22Rv1 (cell line): ENCODE results near the gene KIF14.

Source experiments
- H3K27ac ChIP-seq: fragments of 450-650 bp; 2 replicates; pipeline ENCODE4 v1.5.1; 2017
- ZFX ChIP-seq: fragments of 450-650 bp; IDR thresholded peaks from 2 replicates; pipeline ENCODE4 v1.6.1; 2017; ENCODE audit warnings: antibody characterized with exemption, borderline replicate concordance
- TF ChIP-seq, protein P1 (sequence below): fragments of 450-650 bp; IDR thresholded peaks from 2 replicates; pipeline ENCODE4 v1.5.1; 2017; ENCODE audit warnings: mild to moderate bottlenecking

The KIF14 gene

GRCh38 chr1:200619894-200620272 is 668 bp downstream of the KIF14 start:
- H3K27ac ChIP-seq, result peak overlapping the region; percentile 65
- TF ChIP-seq, protein P1, sequence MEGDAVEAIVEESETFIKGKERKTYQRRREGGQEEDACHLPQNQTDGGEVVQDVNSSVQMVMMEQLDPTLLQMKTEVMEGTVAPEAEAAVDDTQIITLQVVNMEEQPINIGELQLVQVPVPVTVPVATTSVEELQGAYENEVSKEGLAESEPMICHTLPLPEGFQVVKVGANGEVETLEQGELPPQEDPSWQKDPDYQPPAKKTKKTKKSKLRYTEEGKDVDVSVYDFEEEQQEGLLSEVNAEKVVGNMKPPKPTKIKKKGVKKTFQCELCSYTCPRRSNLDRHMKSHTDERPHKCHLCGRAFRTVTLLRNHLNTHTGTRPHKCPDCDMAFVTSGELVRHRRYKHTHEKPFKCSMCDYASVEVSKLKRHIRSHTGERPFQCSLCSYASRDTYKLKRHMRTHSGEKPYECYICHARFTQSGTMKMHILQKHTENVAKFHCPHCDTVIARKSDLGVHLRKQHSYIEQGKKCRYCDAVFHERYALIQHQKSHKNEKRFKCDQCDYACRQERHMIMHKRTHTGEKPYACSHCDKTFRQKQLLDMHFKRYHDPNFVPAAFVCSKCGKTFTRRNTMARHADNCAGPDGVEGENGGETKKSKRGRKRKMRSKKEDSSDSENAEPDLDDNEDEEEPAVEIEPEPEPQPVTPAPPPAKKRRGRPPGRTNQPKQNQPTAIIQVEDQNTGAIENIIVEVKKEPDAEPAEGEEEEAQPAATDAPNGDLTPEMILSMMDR, result no peak
- TF ChIP-seq ZFX, result no peak

DNA sequence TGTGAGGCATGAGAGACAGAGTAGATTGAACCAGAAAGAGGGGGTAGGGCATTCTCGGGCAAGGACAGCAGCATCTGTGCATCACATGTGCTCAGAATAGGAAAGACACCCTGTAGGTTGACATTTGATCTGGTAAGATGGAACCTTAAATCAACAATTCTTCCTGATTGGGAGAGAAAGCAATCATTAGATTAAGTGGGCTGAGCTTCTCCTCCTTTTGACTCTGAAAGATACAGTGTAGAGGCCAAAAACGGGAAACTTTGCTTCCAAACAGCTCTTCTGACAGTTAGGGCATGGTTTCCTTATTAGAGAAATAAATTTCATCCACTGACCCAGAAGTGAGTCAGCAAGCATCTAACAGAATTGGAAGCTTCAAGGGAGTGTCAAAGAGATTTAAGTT is 9.7 kb downstream of the KIF14 start:
- no peak for TF ChIP-seq ZFX
- TF ChIP-seq, protein P1, result no peak
- no peak overlapping the region for H3K27ac ChIP-seq

GRCh38 chr1:200602632-200603031 is 17.9 kb downstream of the KIF14 start:
- TF ChIP-seq, protein P1, result no peak
- no peak for TF ChIP-seq ZFX
- no peak overlapping the region for H3K27ac ChIP-seq

DNA sequence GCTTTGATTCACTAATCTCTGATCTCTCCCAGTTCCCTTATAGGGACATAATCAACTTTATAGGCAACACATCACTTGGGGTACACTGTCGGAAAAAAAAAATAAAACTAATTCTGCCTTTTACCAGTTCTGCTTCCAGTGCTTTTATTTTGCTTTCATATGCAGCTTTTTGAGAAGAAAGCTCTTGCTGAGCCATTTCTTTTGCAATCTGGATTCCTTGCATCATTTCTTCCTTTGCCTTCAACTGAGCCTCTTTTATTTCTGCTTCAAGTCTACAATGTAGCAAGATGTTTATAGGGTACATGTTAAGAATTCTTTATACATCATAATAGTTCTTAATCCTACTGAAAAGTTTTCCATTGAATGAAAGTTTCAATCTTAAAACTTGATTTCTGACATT is 30.6 kb downstream of the KIF14 start:
- TF ChIP-seq ZFX, result no peak
- TF ChIP-seq, protein P1, result no peak

GRCh38 chr1:200588698-200589097 is 31.9 kb downstream of the KIF14 start:
- no peak for TF ChIP-seq ZFX
- TF ChIP-seq, protein P1, result no peak
- no peak overlapping the region for H3K27ac ChIP-seq

More for the DNA sequence above, 30.6 kb downstream of the KIF14 start:
- no peak overlapping the region for H3K27ac ChIP-seq

DNA sequence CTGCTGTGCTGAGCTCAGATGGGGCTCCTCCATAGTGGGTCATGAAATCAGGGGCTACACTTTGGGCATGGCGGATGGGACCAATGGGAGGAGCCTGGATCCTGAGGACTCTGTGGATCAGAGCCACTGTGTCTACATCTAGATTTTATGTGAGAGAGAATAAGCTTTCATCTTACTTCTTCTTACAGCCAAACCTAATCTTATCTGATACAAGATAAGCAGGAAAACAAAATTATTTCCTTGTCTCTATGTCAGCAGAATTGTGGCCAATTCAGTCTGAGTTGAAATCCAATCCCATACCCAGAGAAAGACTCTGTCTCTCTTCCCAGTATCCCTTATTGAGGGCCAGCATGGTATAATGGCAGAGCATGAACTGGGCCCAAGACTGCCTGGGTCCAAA is 56.2 kb downstream of the KIF14 start:
- TF ChIP-seq, protein P1, result no peak
- no peak for TF ChIP-seq ZFX

DNA sequence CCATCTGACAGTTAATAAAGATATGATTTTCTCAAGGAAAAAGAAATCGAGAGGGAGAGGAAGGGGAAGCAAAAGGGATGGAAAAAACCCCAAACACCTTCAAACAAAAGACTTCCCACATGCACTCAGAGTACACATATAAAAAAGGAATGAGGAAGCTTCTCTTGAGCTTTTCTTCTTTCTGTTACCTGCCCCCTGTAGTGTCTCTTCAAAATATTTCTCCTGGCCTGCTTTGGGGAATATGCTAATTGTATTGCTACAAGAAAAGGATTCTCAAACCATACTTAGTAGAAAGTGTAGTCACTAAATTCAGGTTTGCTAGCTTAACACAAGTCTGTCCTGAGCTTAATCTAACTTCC is 58.7 kb downstream of the KIF14 start:
- no peak overlapping the region for H3K27ac ChIP-seq
- no peak for TF ChIP-seq ZFX
- TF ChIP-seq, protein P1, result no peak

More for the DNA sequence above, 56.2 kb downstream of the KIF14 start:
- H3K27ac ChIP-seq, result no peak overlapping the region
